CD14-positive monocyte (primary cell): ENCODE data around the gene FGGY. TPM values are rescaled to one million over a fixed set of nuclear protein-coding genes. Genes with fewer than 3 reads are reported as not detected.
"Not testable (repeated sequence)": the region's sequence is repeated elsewhere in the genome, so short reads cannot be mapped to it uniquely, and the experiment has no call there.

ENCODE experiments used
- DNase-seq, 3 donors: peaks; one replicate each; pipeline ENCODE4 v3.0.0-alpha.2; 2011 to 2022
- H2AFZ ChIP-seq: 2 replicates; pipeline ENCODE4 v1.6.0; 2012; ENCODE audit warnings: mild to moderate bottlenecking, low read depth, low read length, inconsistent platforms; ENCODE audit not compliant: insufficient read depth, poor library complexity, severe bottlenecking
- H3K27ac ChIP-seq, 2 donors: 1 replicate in 1 of 2; 2 replicates in 1 of 2; pipeline ENCODE4 v1.5.1; 2012 to 2013; ENCODE audit warnings: low read length in 2 of 2, control low read depth in 1 of 2, inconsistent platforms in 1 of 2, low read depth in 1 of 2, mild to moderate bottlenecking in 1 of 2
- H3K27me3 ChIP-seq, 2 donors: one replicate each; pipeline versions ENCODE4 v1.6.0 to v1.6.1; 2011 to 2013; ENCODE audit warnings: low read length in 2 of 2; ENCODE audit not compliant: control insufficient read depth in 2 of 2, insufficient read depth in 2 of 2
- H3K36me3 ChIP-seq, 2 donors: replicated peaks in 1 of 2; 1 replicate in 1 of 2; 2 replicates in 1 of 2; pipeline versions ENCODE4 v1.5.1 to v1.6.1; 2012 to 2013; ENCODE audit warnings: low read length in 2 of 2, control low read depth in 1 of 2, inconsistent platforms in 1 of 2, mild to moderate bottlenecking in 1 of 2; ENCODE audit not compliant: insufficient read depth in 2 of 2, control insufficient read depth in 1 of 2
- H3K4me1 ChIP-seq, 2 donors: 1 replicate in 1 of 2; 2 replicates in 1 of 2; pipeline versions ENCODE4 v1.5.1 to v1.6.1; 2012 to 2013; ENCODE audit warnings: low read length in 2 of 2, control low read depth in 1 of 2, inconsistent platforms in 1 of 2, mild to moderate bottlenecking in 1 of 2, moderate library complexity in 1 of 2; ENCODE audit not compliant: insufficient read depth in 2 of 2, control insufficient read depth in 1 of 2
- H3K4me2 ChIP-seq: replicated peaks from 2 replicates; pipeline ENCODE3; 2012; ENCODE audit warnings: low read length, moderate library complexity, mild to moderate bottlenecking; ENCODE audit not compliant: poor library complexity, severe bottlenecking; ENCODE audit errors: extremely low read depth
- H3K4me3 ChIP-seq, 3 experiments: fragments of 200-600 bp in 1 of 3; sonication (generic) in 1 of 3; replicated peaks in 1 of 3; 1 replicate in 2 of 3; 2 replicates in 1 of 3; pipeline ENCODE4 v1.5.1; 2011 to 2013; ENCODE audit warnings: low read length in 3 of 3, mild to moderate bottlenecking in 3 of 3, control low read depth in 2 of 3, low read depth in 2 of 3, inconsistent platforms in 1 of 3, moderate library complexity in 1 of 3
- H3K79me2 ChIP-seq: 2 replicates; pipeline ENCODE4 v1.6.0; 2012; ENCODE audit warnings: mild to moderate bottlenecking, control low read depth, inconsistent platforms, low read length, moderate library complexity; ENCODE audit not compliant: insufficient read depth
- H3K9ac ChIP-seq: 2 replicates; pipeline ENCODE4 v1.6.0; 2017; ENCODE audit warnings: low read length, mild to moderate bottlenecking; ENCODE audit not compliant: insufficient read depth, poor library complexity, severe bottlenecking
- H3K9me3 ChIP-seq, 2 donors: replicated peaks in 1 of 2; 1 replicate in 1 of 2; 2 replicates in 1 of 2; pipeline versions ENCODE4 v1.5.1 to v1.6.1; 2012 to 2013; ENCODE audit warnings: low read length in 2 of 2, control low read depth in 1 of 2; ENCODE audit not compliant: control insufficient read depth in 1 of 2, insufficient read depth in 1 of 2
- H4K20me1 ChIP-seq: 2 replicates; pipeline ENCODE4 v1.6.0; 2012; ENCODE audit warnings: mild to moderate bottlenecking, low read length, control low read depth, moderate library complexity; ENCODE audit not compliant: insufficient read depth
- H3K27ac Mint-ChIP-seq, 7 donors: one replicate each; pipeline ENCODE4 v1.8.0; 2020; ENCODE audit warnings: mild to moderate bottlenecking in 7 of 7, mixed read lengths in 7 of 7, moderate library complexity in 6 of 7, inconsistent platforms in 2 of 7
- H3K27me3 Mint-ChIP-seq, 3 donors: one replicate each; pipeline ENCODE4 v1.8.0; 2021 to 2022; ENCODE audit warnings: low read depth in 3 of 3, mild to moderate bottlenecking in 3 of 3, mixed read lengths in 3 of 3, moderate library complexity in 3 of 3, inconsistent platforms in 1 of 3
- H3K36me3 Mint-ChIP-seq, 2 donors: one replicate each; pipeline ENCODE4 v1.8.0; 2020; ENCODE audit warnings: mixed read lengths in 2 of 2, inconsistent platforms in 1 of 2, mild to moderate bottlenecking in 1 of 2
- H3K4me1 Mint-ChIP-seq: one replicate; pipeline ENCODE4 v1.8.0; 2020; ENCODE audit warnings: mild to moderate bottlenecking, mixed read lengths
- H3K4me3 Mint-ChIP-seq, 2 donors: one replicate each; pipeline ENCODE4 v1.8.0; 2020; ENCODE audit warnings: mild to moderate bottlenecking in 2 of 2, mixed read lengths in 2 of 2, moderate library complexity in 1 of 2
- H3K9me3 Mint-ChIP-seq, 7 donors: one replicate each; pipeline ENCODE4 v1.8.0; 2020 to 2022; ENCODE audit warnings: mixed read lengths in 7 of 7, mild to moderate bottlenecking in 6 of 7, moderate library complexity in 6 of 7, inconsistent platforms in 2 of 7
- CTCF ChIP-seq: fragments of 200-600 bp; IDR thresholded peaks from one replicate; pipeline ENCODE4 v1.8.0; 2022; ENCODE audit warnings: antibody characterized with exemption, mild to moderate bottlenecking
- WGBS: methylation state at CpG from one replicate; pipeline ENCODE4 v1.1.5; 2013; ENCODE audit warnings: missing lambda C conversion rate; ENCODE audit not compliant: insufficient coverage; 5-methylcytosine and 5-hydroxymethylcytosine counted together
- intact Hi-C, 2 donors: fragments of 100-400 bp; cut with micrococcal nuclease; formaldehyde crosslinking; loops; one replicate each; pipeline versions ENCODE4 v1.15.0 to v1.15.1; 2023
- polyA plus RNA-seq, 3 donors: library from polyadenylated mRNA; depleted of rRNA in 1 of 3; unstranded in 2 of 3; stranded (reverse) in 1 of 3; fragments of 300-500 nt in 2 of 3; fragments of >200 nt in 1 of 3; fragmentation: Illumina TruSeq in 2 of 3; gene quantifications; 1 replicate in 2 of 3; 2 replicates in 1 of 3; pipeline ENCODE4 v1.2.3, GENCODE V29; 2012 to 2021

The FGGY gene
- polyA plus RNA-seq, 3 donors, result 2.3 to 4.3 (median 2.9) TPM

GRCh38 chr1:59457786-59458185 lies 160.9 kb downstream of the FGGY start:
- Histone ChIP-seq H3K4me1 (peaks cover 8% of the 10 kb centered on the region in 2 donors), H3K79me2 (no peaks in the 10 kb centered on the region), H3K27me3 (no peaks in the 10 kb centered on the region), H3K36me3 (no peaks in the 10 kb centered on the region), H3K9ac (no peak overlapping the region), H4K20me1 (no peaks in the 10 kb centered on the region), H3K4me2 (no peak overlapping the region), H2AFZ (no peak overlapping the region), H3K27ac (no peak overlapping the region), H3K4me3 (no peak overlapping the region), H3K9me3 (peaks cover 10 to 11% of the 10 kb centered on the region in 2 donors)
- peaks cover 13% of the 10 kb centered on the region for H3K4me1 Mint-ChIP-seq
- intact Hi-C loops, result no loop called here
- no peak overlapping the region for H3K4me3 Mint-ChIP-seq
- peaks cover 1 to 14% (median 6%) of the 10 kb centered on the region in 7 donors for H3K9me3 Mint-ChIP-seq
- DNase-seq, result no peak
- no peak for TF ChIP-seq CTCF
- H3K27ac Mint-ChIP-seq, result no peak overlapping the region
- H3K27me3 Mint-ChIP-seq, result peaks cover 0 to 2% (median 0%) of the 10 kb centered on the region in 3 donors
- no peaks in the 10 kb centered on the region for H3K36me3 Mint-ChIP-seq
- WGBS, result no CpG with 5 or more reads among the region's 2 CpGs

GRCh38 chr1:59458884-59459283 lies 162.0 kb downstream of the FGGY start:
- Histone ChIP-seq H3K27ac (no peak overlapping the region), H4K20me1 (no peaks in the 10 kb centered on the region), H2AFZ (no peak overlapping the region), H3K9me3 (peaks cover 10 to 11% of the 10 kb centered on the region in 2 donors), H3K4me2 (no peak overlapping the region), H3K4me1 (peaks cover 1% of the 10 kb centered on the region in 2 donors), H3K4me3 (no peak overlapping the region), H3K36me3 (no peaks in the 10 kb centered on the region), H3K9ac (no peak overlapping the region), H3K27me3 (no peaks in the 10 kb centered on the region), H3K79me2 (no peaks in the 10 kb centered on the region)
- DNase-seq, result no peak
- intact Hi-C loops, result no loop called here
- Mint-ChIP-seq H3K4me1 (peaks cover 6% of the 10 kb centered on the region), H3K27ac (no peak overlapping the region), H3K27me3 (peaks cover 0 to 2% (median 0%) of the 10 kb centered on the region in 3 donors), H3K4me3 (no peak overlapping the region), H3K9me3 (peaks cover 2 to 14% (median 6%) of the 10 kb centered on the region in 7 donors), H3K36me3 (no peaks in the 10 kb centered on the region)
- no peak for TF ChIP-seq CTCF
- 100% methylated on average over 1 of the region's 2 CpGs for WGBS

DNA sequence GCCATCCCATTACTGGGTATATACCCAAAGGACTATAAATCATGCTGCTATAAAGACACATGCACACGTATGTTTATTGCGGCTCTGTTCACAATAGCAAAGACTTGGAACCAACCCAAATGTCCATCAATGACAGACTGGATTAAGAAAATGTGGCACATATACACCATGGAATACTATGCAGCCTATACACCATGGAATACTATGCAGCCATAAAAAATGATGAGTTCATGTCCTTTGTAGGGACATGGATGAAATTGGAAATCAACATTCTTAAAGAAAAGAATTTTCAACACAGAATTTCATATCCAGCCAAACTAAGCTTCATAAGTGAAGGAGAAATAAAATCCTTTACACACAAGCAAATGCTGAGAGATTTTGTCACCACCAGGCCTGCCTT lies 166.0 kb downstream of the FGGY start:
- H3K9ac ChIP-seq, intact Hi-C loops, H3K4me3 ChIP-seq, DNase-seq, H3K4me3 Mint-ChIP-seq, H3K36me3 Mint-ChIP-seq, H3K4me1 ChIP-seq, H3K79me2 ChIP-seq, H3K27me3 ChIP-seq, H2AFZ ChIP-seq, H3K27ac ChIP-seq, H3K4me1 Mint-ChIP-seq, H3K4me2 ChIP-seq, H3K36me3 ChIP-seq, H4K20me1 ChIP-seq, H3K27me3 Mint-ChIP-seq, H3K27ac Mint-ChIP-seq: not testable (repeated sequence)
- WGBS, result no CpG with 5 or more reads among the region's 2 CpGs
- peaks cover 10 to 11% of the 10 kb centered on the region in 2 donors for H3K9me3 ChIP-seq
- peaks cover 2 to 17% (median 7%) of the 10 kb centered on the region in 7 donors for H3K9me3 Mint-ChIP-seq
